Gastrocnemius medialis (tissue), 4 donors: ENCODE results near the gene CLMP. TPM values are rescaled to one million over a fixed set of nuclear protein-coding genes. Genes with fewer than 3 reads are reported as not detected.
"Not testable (repeated sequence)": the region's sequence is repeated elsewhere in the genome, so short reads cannot be mapped to it uniquely, and the experiment has no call there.

ENCODE experiments used
- ATAC-seq, 2 donors: fragments of 150-250 bp; one replicate each; pipeline ENCODE4 v1.9.1; 2016
- DNase-seq, 2 donors: peaks; one replicate each; pipeline ENCODE4 v3.0.0-alpha.2; 2019
- H3K27ac ChIP-seq, 4 donors: fragments of 200-600 bp; sonication (generic); 1 replicate in 1 of 4; 2 replicates in 3 of 4; pipeline ENCODE4 v1.5.1; 2016 to 2018; ENCODE audit warnings: mild to moderate bottlenecking in 2 of 4, moderate library complexity in 1 of 4
- H3K27me3 ChIP-seq, 3 donors: fragments of 200-600 bp; sonication (generic) in 2 of 3; 1 replicate in 1 of 3; 2 replicates in 2 of 3; pipeline versions ENCODE4 v1.5.1 to v1.6.0; 2016 to 2019; ENCODE audit warnings: mild to moderate bottlenecking in 1 of 3, moderate library complexity in 1 of 3
- H3K36me3 ChIP-seq, 2 donors: fragments of 200-600 bp; sonication (generic) in 1 of 2; one replicate each; pipeline ENCODE4 v1.5.1; 2017 to 2018
- H3K4me1 ChIP-seq, 2 donors: fragments of 200-600 bp; sonication (generic) in 1 of 2; one replicate each; pipeline ENCODE4 v1.5.1; 2016 to 2017; ENCODE audit warnings: mild to moderate bottlenecking in 2 of 2
- H3K4me3 ChIP-seq, 4 donors: fragments of 200-600 bp; sonication (generic) in 3 of 4; 1 replicate in 1 of 4; 2 replicates in 3 of 4; pipeline ENCODE4 v1.5.1; 2016 to 2019; ENCODE audit warnings: mild to moderate bottlenecking in 2 of 4
- H3K9me3 ChIP-seq, 3 donors: fragments of 200-600 bp; sonication (generic) in 2 of 3; 1 replicate in 1 of 3; 2 replicates in 2 of 3; pipeline ENCODE4 v1.5.1; 2016 to 2019
- CTCF ChIP-seq, 5 experiments: fragments of 450-650 bp in 3 of 5; fragments of 200-600 bp in 2 of 5; sonication (generic) in 2 of 5; IDR thresholded peaks in 4 of 5; conservative IDR thresholded peaks in 1 of 5; 1 replicate in 4 of 5; 2 replicates in 1 of 5; pipeline ENCODE4 v1.5.1; 2016 to 2019; ENCODE audit warnings: antibody characterized with exemption in 5 of 5, mild to moderate bottlenecking in 3 of 5, moderate library complexity in 3 of 5
- POLR2A ChIP-seq, 2 donors: fragments of 450-650 bp; IDR thresholded peaks; one replicate each; pipeline ENCODE4 v1.6.1; 2017; ENCODE audit warnings: antibody characterized with exemption in 2 of 2, mild to moderate bottlenecking in 2 of 2, moderate library complexity in 2 of 2
- in situ Hi-C, 4 donors: fragments of 200-750 bp; cut with MboI; loops; one replicate each; pipeline versions ENCODE4 v1.15.0 to v1.8.0; 2017; ENCODE audit warnings: low sequenced_read_pairs in 4 of 4
- intact Hi-C: fragments of 100-400 bp; cut with DNase I; formaldehyde crosslinking; loops from one replicate; pipeline ENCODE4 v1.15.1; 2023; ENCODE audit warnings: low total_unique reads
- total RNA-seq, 4 donors: library from RNA; depleted of rRNA; stranded (reverse); fragments of >200 nt; gene quantifications; one replicate each; pipeline versions ENCODE4 v1.1.0 to v1.2.3, GENCODE V29; 2016

Gene CLMP
- total RNA-seq, 4 donors from 2014 or later: 2.3 to 12.5 (median 4.4) TPM

DNA sequence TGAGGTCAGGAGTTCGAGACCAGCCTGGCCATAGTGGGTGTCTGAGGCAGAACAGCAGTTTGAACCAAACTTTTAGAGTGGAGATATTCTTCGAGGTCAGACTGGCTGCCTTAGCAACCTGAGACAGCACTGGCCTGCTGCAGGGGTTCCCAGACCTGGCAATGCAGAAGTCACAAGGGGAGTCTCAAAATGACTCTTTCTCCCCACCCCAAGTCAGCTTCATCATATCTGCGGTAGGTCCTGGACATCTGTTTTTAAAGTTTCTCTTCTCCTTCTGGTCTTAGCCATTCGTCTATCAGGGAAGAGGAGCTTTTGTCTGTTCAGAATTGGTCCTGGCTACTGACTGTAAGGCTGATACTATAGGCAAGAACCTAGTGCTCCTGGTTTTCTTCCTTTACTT lies 14.5 kb upstream of the CLMP start:
- Histone ChIP-seq H3K27me3 (peaks cover 0 to 11% (median 0%) of the 10 kb centered on the region in 3 donors), H3K4me3 (no peak overlapping the region), H3K9me3 (no peaks in the 10 kb centered on the region), H3K27ac (no peak overlapping the region), H3K4me1 (no peaks in the 10 kb centered on the region), H3K36me3 (no peaks in the 10 kb centered on the region)
- DNase-seq (no peak), ATAC-seq (no peak)
- in situ Hi-C loops (no loop called here), intact Hi-C loops (no loop called here)
- TF ChIP-seq CTCF (IDR thresholded peaks at IDR 0.05 in 4 of 5, conservative IDR thresholded peaks at IDR 0.05 in 1 of 5): no peak
- no peak for TF ChIP-seq POLR2A (IDR thresholded peaks at IDR 0.05)

- H3K27ac ChIP-seq: no peak overlapping the region
- no peak overlapping the region for H3K4me3 ChIP-seq
- intact Hi-C loops (no loop called here), in situ Hi-C loops (no loop called here)
- no peaks in the 10 kb centered on the region for H3K9me3 ChIP-seq
- H3K4me1 ChIP-seq: no peaks in the 10 kb centered on the region
- no peak for TF ChIP-seq CTCF (IDR thresholded peaks at IDR 0.05 in 4 of 5, conservative IDR thresholded peaks at IDR 0.05 in 1 of 5)
- no peak for TF ChIP-seq POLR2A (IDR thresholded peaks at IDR 0.05)
- H3K36me3 ChIP-seq: no peaks in the 10 kb centered on the region
- no peak for DNase-seq
- ATAC-seq: no peak
- peaks cover 0 to 4% (median 0%) of the 10 kb centered on the region in 3 donors for H3K27me3 ChIP-seq
These were observed 11.9 kb upstream of the CLMP start for GRCh38 chr11:123206791-123207434.

GRCh38 chr11:123206055-123206454 lies 11.0 kb upstream of the CLMP start:
- H3K27ac ChIP-seq, H3K4me1 ChIP-seq: not testable (repeated sequence)

DNA sequence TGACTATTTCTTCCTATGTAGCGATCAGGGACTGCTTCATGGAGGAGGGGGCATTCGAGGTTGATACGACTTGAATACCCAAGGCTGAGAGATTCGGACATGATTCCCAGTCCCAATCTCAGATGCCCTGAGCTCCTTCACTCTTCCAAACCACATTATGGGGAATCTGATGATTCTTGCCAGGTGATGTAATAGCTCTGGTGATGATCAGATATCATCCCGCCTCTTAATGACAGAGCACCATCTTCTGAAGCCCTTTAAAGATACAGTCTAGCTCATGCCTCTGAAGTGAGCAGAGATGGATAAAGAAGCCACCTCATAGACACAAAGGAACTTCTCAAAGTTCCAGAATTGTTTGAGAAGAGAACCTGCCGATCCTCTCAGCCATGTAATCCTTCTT lies 8.9 kb upstream of the CLMP start:
- intact Hi-C loops (no loop called here), in situ Hi-C loops (no loop called here)
- Histone ChIP-seq H3K9me3 (no peaks in the 10 kb centered on the region), H3K4me1 (no peaks in the 10 kb centered on the region), H3K27ac (no peak overlapping the region), H3K4me3 (no peak overlapping the region), H3K27me3 (peaks cover 0 to 8% (median 4%) of the 10 kb centered on the region in 3 donors), H3K36me3 (no peaks in the 10 kb centered on the region)
- no peak for ATAC-seq
- TF ChIP-seq POLR2A (IDR thresholded peaks at IDR 0.05) (no peak), CTCF (IDR thresholded peaks at IDR 0.05 in 4 of 5, conservative IDR thresholded peaks at IDR 0.05 in 1 of 5) (no peak)
- DNase-seq: no peak

More at GRCh38 chr11:123206055-123206454, 11.0 kb upstream of the CLMP start:
- H3K9me3 ChIP-seq, H3K4me3 ChIP-seq, H3K27me3 ChIP-seq, intact Hi-C loops, in situ Hi-C loops, H3K36me3 ChIP-seq, ATAC-seq, DNase-seq: not testable (repeated sequence)

- Histone ChIP-seq H3K9me3 (no peaks in the 10 kb centered on the region), H3K27me3 (peaks cover 0 to 12% (median 5%) of the 10 kb centered on the region in 3 donors), H3K4me3 (no peak overlapping the region), H3K36me3 (no peaks in the 10 kb centered on the region), H3K27ac (no peak overlapping the region), H3K4me1 (no peaks in the 10 kb centered on the region)
- no peak for TF ChIP-seq CTCF (IDR thresholded peaks at IDR 0.05 in 4 of 5, conservative IDR thresholded peaks at IDR 0.05 in 1 of 5)
- no peak for TF ChIP-seq POLR2A (IDR thresholded peaks at IDR 0.05)
- ATAC-seq (no peak), DNase-seq (no peak)
- in situ Hi-C loops (no loop called here), intact Hi-C loops (no loop called here)
These were observed 8.4 kb upstream of the CLMP start for GRCh38 chr11:123203471-123203870.
